Stimulated activated effector memory CD8-positive, alpha-beta T cell treated with anti-CD3 and anti-CD28 coated beads, Interleukin-12 subunit alpha, Interleukin-12 subunit beta, amount 100 ng/mL, for 72 hours (primary cell): ENCODE data around the gene INPPL1.
A peak's percentile ranks its signal among the peaks of the same experiment; 100 is the strongest.

Source experiments
- ATAC-seq: fragments of 150-1000 bp; cut with Tn5 transposase; 2 replicates; pipeline ENCODE4 v1.10.0; 2021
- DNase-seq, 2 donors: peaks; one replicate each; pipeline ENCODE4 v3.0.0; 2021 to 2022; ENCODE audit warnings: low spot score in 2 of 2
- H3K27ac Mint-ChIP-seq: one replicate; pipeline ENCODE4 v1.8.0; 2022; ENCODE audit warnings: mild to moderate bottlenecking, mixed read lengths
- H3K36me3 Mint-ChIP-seq: one replicate; pipeline ENCODE4 v1.8.0; 2022; ENCODE audit warnings: mild to moderate bottlenecking, mixed read lengths
- H3K4me1 Mint-ChIP-seq: one replicate; pipeline ENCODE4 v1.8.0; 2022; ENCODE audit warnings: mixed read lengths
- H3K4me3 Mint-ChIP-seq: one replicate; pipeline ENCODE4 v1.8.0; 2022; ENCODE audit warnings: mild to moderate bottlenecking, mixed read lengths
- H3K9me3 Mint-ChIP-seq: one replicate; pipeline ENCODE4 v1.8.0; 2022; ENCODE audit warnings: mixed read lengths

Gene INPPL1

DNA sequence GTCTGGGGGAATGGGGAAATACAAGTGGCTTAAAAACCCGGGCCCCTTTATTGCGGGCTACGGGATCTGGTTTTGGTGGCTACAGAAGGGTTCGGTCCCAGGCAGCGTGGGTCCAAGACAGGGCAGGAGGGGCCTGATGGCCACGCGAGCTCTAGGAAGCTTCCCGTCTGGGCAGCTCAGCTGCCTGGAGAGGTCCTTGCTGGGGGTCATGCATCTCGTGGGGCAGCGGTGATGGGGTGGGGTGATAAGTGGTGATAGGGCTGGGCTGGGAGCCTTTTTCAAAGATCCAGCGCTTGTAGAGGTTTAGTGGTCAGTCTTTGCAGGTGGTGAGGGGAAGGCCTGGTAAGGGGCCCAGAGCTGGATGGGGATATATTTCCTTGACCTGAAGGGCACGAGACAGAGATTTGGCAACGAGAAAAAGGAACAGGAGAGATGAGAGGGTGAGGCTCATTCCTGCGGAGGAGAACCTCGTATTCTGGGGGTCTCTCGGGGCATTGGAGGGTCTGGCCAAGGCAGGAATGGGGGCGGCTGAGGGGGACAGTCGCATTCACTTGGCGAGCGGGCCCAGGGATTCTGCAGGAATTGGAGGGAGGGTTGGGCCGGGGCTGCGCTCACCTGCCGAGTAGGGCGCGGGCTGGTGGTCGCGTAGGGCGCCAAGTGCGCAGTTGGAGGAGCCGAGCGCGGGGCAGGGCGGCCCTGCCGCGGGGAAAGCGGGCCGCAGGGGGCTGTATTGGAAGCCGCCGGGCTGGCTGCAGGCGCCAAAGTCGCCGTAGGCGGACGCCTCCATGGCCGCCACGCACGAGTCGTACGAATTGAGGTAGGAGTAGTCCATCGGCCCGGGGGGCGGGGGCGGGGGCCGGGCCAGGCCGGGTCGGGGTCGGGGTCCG, 18.8 kb downstream of the INPPL1 start:
- Mint-ChIP-seq H3K27ac (no peak overlapping the region), H3K9me3 (no peaks in the 10 kb centered on the region), H3K36me3 (no peaks in the 10 kb centered on the region), H3K4me3 (peak overlapping the region; percentile 37), H3K4me1 (peaks cover 53% of the 10 kb centered on the region)
- ATAC-seq (no peak), DNase-seq (no peak)

DNA sequence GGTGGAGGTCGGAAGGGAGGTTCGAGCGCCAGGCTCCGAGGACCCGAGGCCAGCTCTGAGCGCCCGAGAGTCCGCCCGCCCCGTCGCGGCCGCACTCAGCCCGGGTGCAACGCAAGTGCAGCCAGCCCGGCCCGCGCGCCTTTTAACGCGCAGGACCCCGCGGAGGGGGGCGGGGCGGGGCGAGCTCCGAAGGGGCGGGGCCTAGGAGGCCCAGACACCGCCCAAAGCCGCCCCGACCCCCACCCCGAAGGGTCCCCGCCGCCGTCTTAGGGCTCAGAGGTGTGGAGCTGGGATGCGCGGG, 19.4 kb downstream of the INPPL1 start, which contains the start of gene PHOX2A:
Gene PHOX2A (minus strand): TSS at position 117 of the 301 bp plus-strand sequence. CDS start 172 bp downstream, outside the sequence.
- no peak within 1 kb of the TSS for H3K27ac Mint-ChIP-seq
- ATAC-seq (no peak), DNase-seq (no peak)
- H3K4me1 Mint-ChIP-seq = peaks cover 50% of the 10 kb centered on the region
- H3K36me3 Mint-ChIP-seq = no peaks in the 10 kb centered on the region
- peak within 1 kb of the TSS; percentile 37 for H3K4me3 Mint-ChIP-seq
- no peaks in the 10 kb centered on the region for H3K9me3 Mint-ChIP-seq

DNA sequence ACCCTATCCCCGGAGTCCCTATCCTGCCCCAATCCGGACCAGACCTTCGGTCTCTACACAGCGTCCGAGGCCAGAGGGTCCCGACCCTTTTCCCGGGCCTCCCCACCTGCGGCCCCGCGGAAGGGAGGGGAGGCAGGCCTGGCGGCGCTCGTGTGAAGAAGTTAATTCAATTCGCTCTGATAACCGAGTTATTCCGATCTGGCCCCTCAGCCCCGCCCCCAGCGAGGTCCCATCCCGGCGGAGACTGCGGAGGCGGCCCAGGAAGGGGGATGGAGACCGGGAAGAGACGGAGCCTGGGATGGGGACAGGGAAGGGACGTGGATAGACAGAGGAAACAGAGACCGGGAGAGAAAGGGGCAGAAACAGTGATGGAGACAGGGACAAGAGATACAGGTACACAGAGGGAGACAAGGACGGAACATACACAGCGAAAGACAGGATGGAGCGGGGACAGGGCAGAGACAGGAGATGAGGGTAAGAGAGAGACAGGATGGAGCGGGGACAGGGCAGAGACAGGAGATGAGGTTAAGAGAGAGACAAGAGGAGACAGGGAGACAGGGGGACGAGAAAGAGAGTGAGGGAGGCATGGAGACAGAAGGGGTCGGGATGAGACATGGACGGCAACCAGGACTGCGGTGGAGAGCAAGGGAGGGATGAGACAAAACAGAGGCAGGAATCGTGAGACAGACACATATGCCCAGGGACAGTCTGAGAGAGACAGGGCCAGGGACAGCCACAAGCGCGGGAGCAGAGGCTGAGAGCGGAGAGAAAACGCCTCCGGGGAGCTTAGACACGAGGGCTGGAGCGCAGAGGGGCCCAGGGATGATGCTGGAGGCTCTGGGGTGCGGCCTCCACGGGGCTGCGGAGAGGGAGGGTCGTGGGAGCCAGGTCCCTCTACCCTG, 20.0 kb downstream of the INPPL1 start:
- Mint-ChIP-seq H3K36me3 (no peaks in the 10 kb centered on the region), H3K4me1 (peaks cover 44% of the 10 kb centered on the region), H3K27ac (no peak overlapping the region), H3K4me3 (peak overlapping the region; percentile 2), H3K9me3 (no peaks in the 10 kb centered on the region)
- DNase-seq (peak in 1 of 2 donors; percentile 50), ATAC-seq (no peak)

- ATAC-seq (no peak), DNase-seq (peak in 1 of 2 donors; percentile 47)
- peak overlapping the region; percentile 2 for H3K4me3 Mint-ChIP-seq
- H3K27ac Mint-ChIP-seq = no peak overlapping the region
- peaks cover 41% of the 10 kb centered on the region for H3K4me1 Mint-ChIP-seq
- no peaks in the 10 kb centered on the region for H3K9me3 Mint-ChIP-seq
- no peaks in the 10 kb centered on the region for H3K36me3 Mint-ChIP-seq
Measured at GRCh38 chr11:72245263-72245816, 20.8 kb downstream of the INPPL1 start.

- no peaks in the 10 kb centered on the region for H3K36me3 Mint-ChIP-seq
Measured at GRCh38 chr11:72247584-72247983, 23.0 kb downstream of the INPPL1 start.

DNA sequence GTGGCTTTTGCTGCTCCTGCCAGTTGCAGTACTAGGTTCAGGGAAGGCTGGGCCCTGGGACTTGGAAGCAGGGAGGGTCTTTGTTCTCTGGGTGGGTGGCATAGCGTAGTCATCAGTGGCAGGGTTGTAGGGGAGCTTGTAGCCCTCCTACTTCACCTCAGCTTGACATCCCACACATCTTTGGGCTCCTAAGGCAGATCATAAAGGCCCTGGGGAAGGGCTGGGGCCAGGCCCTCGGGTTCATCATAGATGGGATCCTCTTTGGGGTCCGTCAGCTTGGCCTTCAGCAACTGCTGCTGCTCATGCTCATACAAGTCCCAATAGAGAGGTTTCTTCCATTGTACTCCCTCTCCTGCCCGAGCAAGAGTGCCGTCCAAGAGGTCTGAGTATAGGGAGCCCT, 25.4 kb downstream of the INPPL1 start:
- no peak overlapping the region for H3K27ac Mint-ChIP-seq
- no peak for ATAC-seq
- H3K9me3 Mint-ChIP-seq = no peaks in the 10 kb centered on the region
- no peak for DNase-seq
- peaks cover 1% of the 10 kb centered on the region for H3K4me1 Mint-ChIP-seq
- no peak overlapping the region for H3K4me3 Mint-ChIP-seq
- H3K36me3 Mint-ChIP-seq = no peaks in the 10 kb centered on the region

More at GRCh38 chr11:72247584-72247983, 23.0 kb downstream of the INPPL1 start:
- ATAC-seq (no peak), DNase-seq (peak in 1 of 2 donors; percentile 41)
- Mint-ChIP-seq H3K4me1 (peaks cover 18% of the 10 kb centered on the region), H3K27ac (no peak overlapping the region), H3K9me3 (no peaks in the 10 kb centered on the region), H3K4me3 (no peak overlapping the region)

- no peak for DNase-seq
- no peaks in the 10 kb centered on the region for H3K36me3 Mint-ChIP-seq
- no peaks in the 10 kb centered on the region for H3K9me3 Mint-ChIP-seq
- H3K4me1 Mint-ChIP-seq = no peaks in the 10 kb centered on the region
- H3K4me3 Mint-ChIP-seq = no peak overlapping the region
- H3K27ac Mint-ChIP-seq = no peak overlapping the region
- ATAC-seq = no peak
Measured at GRCh38 chr11:72250661-72251464, 26.3 kb downstream of the INPPL1 start.

- DNase-seq = no peak
- no peaks in the 10 kb centered on the region for H3K36me3 Mint-ChIP-seq
- no peak overlapping the region for H3K27ac Mint-ChIP-seq
- no peaks in the 10 kb centered on the region for H3K4me1 Mint-ChIP-seq
- H3K4me3 Mint-ChIP-seq = no peak overlapping the region
- ATAC-seq = no peak
- no peaks in the 10 kb centered on the region for H3K9me3 Mint-ChIP-seq
Measured at GRCh38 chr11:72251614-72252013, 27.0 kb downstream of the INPPL1 start.

DNA sequence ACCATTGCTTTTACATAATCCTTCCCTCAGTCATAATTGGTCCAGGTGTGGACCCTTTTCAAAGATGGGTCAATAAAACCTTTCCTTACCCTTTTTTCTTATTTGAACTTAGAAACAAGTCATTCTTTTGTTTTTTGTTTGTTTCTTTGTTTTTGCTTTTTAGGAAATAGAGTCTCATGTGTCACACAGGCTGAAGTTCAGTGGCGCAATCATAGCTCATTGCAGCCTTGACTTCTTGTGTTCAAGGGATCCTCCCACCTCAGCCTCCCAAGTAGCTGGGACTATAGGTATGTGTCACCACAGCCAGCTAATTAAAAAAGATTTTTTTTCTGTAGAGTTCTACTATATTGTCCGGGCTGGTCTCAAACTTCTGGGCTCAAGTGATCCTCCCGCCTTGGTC, 28.8 kb downstream of the INPPL1 start:
- H3K9me3 Mint-ChIP-seq = no peaks in the 10 kb centered on the region
- DNase-seq = no peak

DNA sequence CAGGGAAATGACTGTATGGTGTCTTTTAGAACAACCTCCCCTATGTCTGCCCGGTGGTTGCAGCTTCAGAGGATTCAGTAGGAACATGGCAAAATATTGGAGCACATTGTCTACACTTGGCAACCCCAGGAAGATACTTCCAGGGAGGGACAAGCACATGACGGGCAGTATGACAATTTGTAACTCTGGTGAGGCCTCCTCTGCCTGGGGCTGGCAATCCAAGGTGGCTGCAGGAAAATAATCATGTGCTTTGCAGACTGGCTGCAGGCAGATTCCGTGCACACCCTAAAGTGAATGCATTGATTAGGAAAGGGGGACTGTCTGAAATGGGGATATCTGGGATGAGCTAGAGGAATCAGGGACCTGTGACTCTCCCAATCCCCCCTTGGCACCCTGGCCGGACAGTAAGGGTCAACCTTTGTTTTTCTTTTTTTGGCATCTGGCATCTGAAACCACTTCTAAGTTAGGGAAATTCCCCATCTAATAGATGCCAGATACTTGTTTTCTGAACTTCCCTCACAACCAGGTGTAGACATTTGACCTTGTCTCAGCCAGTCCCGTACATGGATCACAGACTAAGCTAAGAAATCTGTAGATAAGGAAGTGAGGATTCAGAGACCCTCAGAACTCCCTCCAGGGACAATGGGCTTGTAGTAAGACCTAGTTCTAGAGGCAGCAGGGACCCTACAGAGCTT, 29.9 kb downstream of the INPPL1 start:
- Mint-ChIP-seq H3K36me3 (no peaks in the 10 kb centered on the region), H3K4me3 (no peak overlapping the region), H3K9me3 (no peaks in the 10 kb centered on the region), H3K4me1 (no peaks in the 10 kb centered on the region), H3K27ac (no peak overlapping the region)
- DNase-seq (peak in 1 of 2 donors; percentile 33), ATAC-seq (no peak)

More for the DNA sequence above, 28.8 kb downstream of the INPPL1 start:
- no peak for ATAC-seq
- Mint-ChIP-seq H3K4me3 (no peak overlapping the region), H3K27ac (no peak overlapping the region), H3K36me3 (no peaks in the 10 kb centered on the region), H3K4me1 (no peaks in the 10 kb centered on the region)

GRCh38 chr11:72257570-72257969, 33.0 kb downstream of the INPPL1 start:
- ATAC-seq (no peak), DNase-seq (no peak)
- Mint-ChIP-seq H3K4me1 (no peaks in the 10 kb centered on the region), H3K9me3 (no peaks in the 10 kb centered on the region), H3K4me3 (no peak overlapping the region), H3K36me3 (no peaks in the 10 kb centered on the region), H3K27ac (no peak overlapping the region)

- Mint-ChIP-seq H3K27ac (no peak overlapping the region), H3K4me3 (no peak overlapping the region), H3K36me3 (no peaks in the 10 kb centered on the region), H3K4me1 (peaks cover 7% of the 10 kb centered on the region), H3K9me3 (no peaks in the 10 kb centered on the region)
- no peak for DNase-seq
- ATAC-seq = no peak
Measured at GRCh38 chr11:72259490-72259889, 34.9 kb downstream of the INPPL1 start.

DNA sequence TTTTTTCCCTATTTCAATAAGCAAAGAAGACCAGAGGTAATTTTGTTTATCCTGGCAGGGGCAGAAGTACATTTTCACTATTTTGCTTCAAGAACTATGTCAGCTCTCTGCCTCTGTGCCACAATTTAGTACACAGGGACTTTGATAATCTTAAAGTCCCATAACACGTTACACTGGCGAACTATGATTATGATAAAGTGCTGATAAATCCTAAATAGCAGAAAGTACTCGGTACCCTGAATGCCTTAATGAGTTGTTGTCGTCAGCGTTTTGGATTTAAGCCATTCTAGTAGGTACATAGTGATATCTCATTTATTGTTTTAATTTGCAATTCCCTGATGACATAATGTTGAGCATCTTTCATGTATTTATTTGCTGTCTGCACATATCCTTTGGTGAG, 36.0 kb downstream of the INPPL1 start:
- Mint-ChIP-seq H3K9me3 (no peaks in the 10 kb centered on the region), H3K4me3 (no peak overlapping the region), H3K27ac (no peak overlapping the region), H3K36me3 (no peaks in the 10 kb centered on the region), H3K4me1 (peaks cover 7% of the 10 kb centered on the region)
- DNase-seq (peak in 1 of 2 donors; percentile 6), ATAC-seq (no peak)

DNA sequence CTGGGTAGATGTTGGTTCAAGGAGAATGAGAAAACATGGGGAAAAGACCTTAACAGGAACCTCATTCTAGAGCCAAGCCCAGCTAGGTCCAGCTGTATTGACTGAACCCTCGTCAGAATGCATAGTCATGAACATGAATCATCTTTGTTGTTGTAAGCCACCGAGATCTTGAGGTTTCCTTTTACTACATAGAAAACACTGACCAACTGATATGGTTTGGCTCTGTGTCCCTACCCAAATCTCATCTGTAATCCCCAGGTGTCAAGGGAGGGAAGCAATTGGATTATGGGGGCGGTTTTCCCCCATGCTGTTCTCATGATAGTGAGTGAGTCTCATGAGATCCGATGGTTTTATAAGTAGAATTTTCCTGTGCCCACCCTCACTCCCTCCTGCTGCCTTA, 38.8 kb downstream of the INPPL1 start:
- DNase-seq (peak in 1 of 2 donors; percentile 38), ATAC-seq (peak; percentile 62)
- no peaks in the 10 kb centered on the region for H3K9me3 Mint-ChIP-seq
- peaks cover 7% of the 10 kb centered on the region for H3K4me1 Mint-ChIP-seq
- H3K27ac Mint-ChIP-seq = peak overlapping the region; percentile 53
- H3K36me3 Mint-ChIP-seq = no peaks in the 10 kb centered on the region
- no peak overlapping the region for H3K4me3 Mint-ChIP-seq
